Fibroblast of the aortic adventitia (primary cell): ENCODE data around the gene CCN6. TPM values are rescaled to one million over a fixed set of nuclear protein-coding genes. Genes with fewer than 3 reads are reported as not detected.

Experiments used
- DNase-seq: peaks from one replicate; pipeline ENCODE4 v3.0.0-alpha.2; 2010; ENCODE audit warnings: low read depth
- H3K4me3 ChIP-seq: 2 replicates; pipeline ENCODE4 v1.5.1; 2011; ENCODE audit warnings: low read depth, mild to moderate bottlenecking, control low read depth, low read length, moderate library complexity
- total RNA-seq: library from RNA; depleted of rRNA; stranded (reverse); fragments of >200 nt; gene quantifications from 2 replicates; pipeline ENCODE4 v1.2.3, GENCODE V29; 2012; ENCODE audit warnings: low replicate concordance
- TF ChIP-seq, protein P1 (sequence below): IDR thresholded peaks from 2 replicates; pipeline ENCODE4 v1.5.1; 2011; ENCODE audit warnings: mild to moderate bottlenecking, low read length, control low read depth, inconsistent platforms; ENCODE audit not compliant: insufficient read depth

CCN6 gene
- total RNA-seq, 1 donor = not detected

DNA sequence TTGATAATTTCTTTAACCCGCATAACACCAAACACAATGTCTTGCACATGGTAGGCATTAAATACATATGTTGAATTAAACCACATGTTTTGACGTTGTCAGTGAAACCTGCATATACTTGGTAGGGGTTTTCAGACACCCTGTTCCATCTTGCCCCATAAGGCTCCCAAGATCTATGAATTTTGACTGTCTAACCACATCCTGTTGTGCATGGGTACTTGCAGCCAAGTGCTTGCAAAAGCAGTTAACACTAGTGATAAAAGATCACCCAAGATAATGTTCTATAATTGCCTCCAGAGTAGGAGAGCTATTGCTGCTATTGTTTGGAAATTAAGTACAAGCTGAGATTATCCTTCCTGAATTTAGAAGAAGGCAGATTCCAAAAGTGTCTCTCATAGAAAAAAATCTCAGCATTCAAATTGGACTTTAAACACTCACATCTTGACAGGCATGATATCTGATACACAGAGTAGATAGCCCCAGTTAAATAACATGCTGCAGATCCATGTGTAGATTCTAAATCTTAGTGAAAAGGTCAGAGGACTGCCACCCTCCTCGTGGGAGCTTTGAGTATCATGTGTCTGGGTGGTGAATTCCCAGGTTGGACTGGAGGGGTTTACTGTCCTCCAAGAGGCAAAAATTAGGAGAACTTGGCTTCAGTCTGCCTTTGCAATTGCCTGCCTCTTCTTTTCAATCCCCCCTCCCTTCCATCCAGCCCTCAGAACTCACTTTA is 25.8 kb upstream of the CCN6 start:
- peak; percentile 78 for DNase-seq
- TF ChIP-seq, protein P1, sequence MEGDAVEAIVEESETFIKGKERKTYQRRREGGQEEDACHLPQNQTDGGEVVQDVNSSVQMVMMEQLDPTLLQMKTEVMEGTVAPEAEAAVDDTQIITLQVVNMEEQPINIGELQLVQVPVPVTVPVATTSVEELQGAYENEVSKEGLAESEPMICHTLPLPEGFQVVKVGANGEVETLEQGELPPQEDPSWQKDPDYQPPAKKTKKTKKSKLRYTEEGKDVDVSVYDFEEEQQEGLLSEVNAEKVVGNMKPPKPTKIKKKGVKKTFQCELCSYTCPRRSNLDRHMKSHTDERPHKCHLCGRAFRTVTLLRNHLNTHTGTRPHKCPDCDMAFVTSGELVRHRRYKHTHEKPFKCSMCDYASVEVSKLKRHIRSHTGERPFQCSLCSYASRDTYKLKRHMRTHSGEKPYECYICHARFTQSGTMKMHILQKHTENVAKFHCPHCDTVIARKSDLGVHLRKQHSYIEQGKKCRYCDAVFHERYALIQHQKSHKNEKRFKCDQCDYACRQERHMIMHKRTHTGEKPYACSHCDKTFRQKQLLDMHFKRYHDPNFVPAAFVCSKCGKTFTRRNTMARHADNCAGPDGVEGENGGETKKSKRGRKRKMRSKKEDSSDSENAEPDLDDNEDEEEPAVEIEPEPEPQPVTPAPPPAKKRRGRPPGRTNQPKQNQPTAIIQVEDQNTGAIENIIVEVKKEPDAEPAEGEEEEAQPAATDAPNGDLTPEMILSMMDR = no peak
- H3K4me3 ChIP-seq = no peak overlapping the region

DNA sequence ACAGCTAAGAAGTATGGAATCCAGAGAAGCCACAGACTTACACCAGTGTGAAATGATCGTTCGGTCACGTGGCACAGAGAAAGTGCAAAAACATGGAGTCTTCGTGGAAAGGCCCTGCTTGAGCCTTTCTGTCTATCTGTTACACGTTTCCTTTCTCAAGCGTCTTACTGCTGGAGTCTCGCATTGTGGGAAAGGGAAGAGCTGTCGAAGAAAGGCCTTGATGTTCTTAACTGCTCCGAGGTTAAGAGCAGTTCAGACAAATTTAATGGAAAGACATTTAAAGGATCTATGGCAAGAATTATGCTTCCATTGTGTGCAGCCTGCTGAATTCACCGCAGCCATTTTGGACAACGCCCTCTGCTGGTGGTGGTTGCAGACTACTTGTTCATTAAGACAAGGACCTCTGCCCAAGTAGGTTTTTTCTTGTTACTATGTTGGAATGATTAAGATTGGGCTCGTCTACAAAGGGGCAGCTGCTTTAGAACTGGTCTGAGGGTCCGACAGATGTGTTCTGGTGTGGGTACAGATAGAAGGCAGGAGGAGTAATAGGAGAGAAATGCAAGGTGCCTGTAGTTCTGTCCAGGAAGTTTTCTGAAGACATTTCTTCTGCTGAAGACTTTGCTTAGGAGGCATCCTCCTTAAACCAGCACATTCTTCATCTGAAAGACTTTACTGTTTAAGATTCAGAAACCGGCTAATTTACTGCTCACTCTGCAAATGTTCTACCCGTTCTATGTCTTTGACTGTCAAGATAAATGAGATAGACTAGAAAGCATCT is 24.7 kb upstream of the CCN6 start:
- TF ChIP-seq, protein P1 = peak; percentile 64
- DNase-seq = peak; percentile 69

DNA sequence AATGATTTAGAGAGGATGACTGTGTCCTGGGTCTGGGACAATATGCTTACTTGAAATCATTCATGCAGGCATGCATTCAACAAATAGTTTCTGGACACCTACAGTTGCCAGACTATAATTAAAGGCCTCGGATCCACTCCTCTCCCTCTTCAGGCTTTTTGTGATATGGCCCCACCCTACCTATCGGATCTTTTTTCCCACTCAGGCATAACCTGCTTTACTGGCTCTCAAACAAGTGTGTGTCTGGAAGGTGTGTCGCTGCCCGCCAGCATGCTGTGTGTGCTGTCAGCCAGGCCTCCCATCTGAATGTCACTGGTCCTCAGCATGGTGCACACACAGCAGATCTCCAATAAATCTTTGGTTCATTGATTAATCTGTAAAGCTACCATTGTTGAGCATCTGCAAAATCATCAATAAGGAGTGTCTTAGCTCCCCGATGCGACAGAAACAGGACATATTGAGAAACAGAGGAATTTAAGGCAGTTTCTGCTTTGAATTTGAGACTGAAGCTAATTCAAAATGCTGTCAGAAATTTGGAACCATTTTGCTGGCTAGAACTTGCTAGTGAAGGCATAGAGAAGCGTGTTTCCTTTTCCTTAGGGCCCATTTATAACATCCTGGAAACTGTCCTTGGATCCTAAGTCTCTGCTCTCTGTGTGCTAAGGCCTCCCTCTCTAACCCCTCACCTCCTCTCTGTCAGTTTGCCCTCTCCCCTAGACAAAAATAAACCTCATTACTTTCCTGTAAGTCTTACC is 23.5 kb upstream of the CCN6 start:
- no peak overlapping the region for H3K4me3 ChIP-seq
- TF ChIP-seq, protein P1 = no peak
- DNase-seq = no peak

More for the DNA sequence above, 24.7 kb upstream of the CCN6 start:
- no peak overlapping the region for H3K4me3 ChIP-seq

DNA sequence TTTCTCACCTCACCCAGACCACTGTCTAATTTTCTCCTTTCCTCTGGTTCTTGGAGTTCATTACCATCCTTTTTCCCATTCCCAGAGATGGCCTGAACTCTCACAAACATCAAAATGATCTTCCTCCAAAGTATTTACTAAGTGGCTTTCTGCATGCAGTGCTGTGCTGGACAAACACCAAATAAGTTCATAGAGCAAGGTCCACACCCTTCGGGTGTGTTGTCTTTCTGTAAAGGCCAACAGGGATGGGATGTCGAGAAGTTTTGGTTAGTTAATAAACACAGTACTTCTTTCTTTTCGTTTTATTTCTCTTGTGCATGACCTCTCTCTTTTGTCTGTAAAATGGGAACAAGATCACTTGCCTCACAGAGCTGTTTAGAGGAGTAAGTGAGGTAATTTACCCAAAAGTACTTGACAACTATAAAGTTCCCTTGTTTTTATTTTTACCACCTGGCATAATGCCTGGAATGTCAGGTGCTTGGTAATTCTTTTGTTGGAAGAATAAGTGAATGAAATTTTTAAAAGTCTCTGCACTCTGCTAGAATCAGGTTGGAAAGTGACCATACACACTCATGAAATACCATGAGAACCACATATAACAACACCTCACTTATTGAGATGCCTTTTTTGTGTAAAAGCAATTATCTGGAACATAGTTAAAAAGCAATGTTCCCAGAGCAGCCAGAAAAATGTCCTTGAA is 22.8 kb upstream of the CCN6 start:
- TF ChIP-seq, protein P1 = no peak
- no peak overlapping the region for H3K4me3 ChIP-seq
- no peak for DNase-seq

DNA sequence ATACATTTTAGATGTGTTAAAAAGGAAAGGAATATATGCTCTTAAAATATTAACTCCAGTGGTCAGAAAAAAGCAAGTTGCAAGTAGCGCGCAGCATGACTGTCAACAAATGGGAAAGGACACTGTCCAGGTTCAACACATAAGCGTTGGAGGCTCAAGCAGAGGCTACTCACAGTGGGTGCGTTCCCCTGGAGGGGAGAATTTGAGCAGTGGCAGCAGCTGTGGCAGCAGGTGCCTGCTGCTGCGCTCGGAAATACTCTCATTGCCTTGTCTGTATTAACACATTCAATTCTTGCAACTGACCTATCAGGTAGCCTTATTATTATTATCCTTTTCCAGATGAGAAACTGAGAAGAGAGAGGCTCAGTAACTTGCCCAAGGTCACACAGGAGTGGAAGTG is 21.9 kb upstream of the CCN6 start:
- no peak overlapping the region for H3K4me3 ChIP-seq
- no peak for DNase-seq
- TF ChIP-seq, protein P1 = no peak

DNA sequence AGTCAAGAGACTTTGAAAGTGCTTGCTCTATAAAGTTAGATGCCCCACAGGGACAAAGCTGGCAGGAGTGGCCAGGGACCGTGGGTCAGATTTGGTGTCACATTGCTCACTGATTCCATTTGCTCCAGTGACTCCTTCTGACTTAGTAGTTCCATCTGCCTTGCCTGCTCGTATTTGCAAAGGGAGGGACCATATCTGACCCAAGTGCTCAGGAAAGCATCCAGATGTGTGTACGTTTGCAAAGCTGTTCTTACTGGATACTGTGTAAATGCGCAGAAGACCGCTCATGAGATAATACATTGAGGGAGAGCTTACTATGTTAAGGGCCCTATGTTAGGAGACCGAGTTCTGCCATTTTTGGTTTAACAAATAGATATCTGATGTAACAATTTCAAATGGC is 21.2 kb upstream of the CCN6 start:
- TF ChIP-seq, protein P1 = no peak
- DNase-seq = no peak
- no peak overlapping the region for H3K4me3 ChIP-seq
